ENCODE measurements around the gene ZIC2. TPM values are rescaled to one million over a fixed set of nuclear protein-coding genes. Genes with fewer than 3 reads are reported as not detected.

The ZIC2 gene
- total RNA-seq, 1 experiment from 2014 or later: 44.4 TPM

GRCh38 chr13:99989276-99990125 lies 7.9 kb downstream of the ZIC2 start:
- RAD21 ChIA-PET (ENCODE audit: low non-redundant PET in 1 of 2, low total read pairs in 2 of 2, uncharacterized antibody in 2 of 2, unreplicated experiment in 2 of 2): no interaction called here
- BruUV-seq (replicated peaks): no TSS peak
- Histone ChIP-seq H3K4me3 (replicated peaks in 1 of 2; ENCODE audit: low read depth in 1 of 2, low read length in 2 of 2) (no peak overlapping the region), H3K36me3 (ENCODE audit: control insufficient read depth in 1 of 2, insufficient read depth in 2 of 2, low read length in 2 of 2) (peaks cover 0 to 6% of the 10 kb centered on the region in 2 experiments; a peak in 2 of 4 replicates), H2AFZ (ENCODE audit: low read depth, low read length, poor library complexity, severe bottlenecking) (no peak overlapping the region), H3K4me2 (ENCODE audit: low read length) (no peak overlapping the region), H3K9me3 (ENCODE audit: control insufficient read depth in 1 of 2, insufficient read depth in 1 of 2, low read depth in 1 of 2, low read length in 2 of 2) (no peaks in the 10 kb centered on the region), H3K4me1 (ENCODE audit: control insufficient read depth in 1 of 2, insufficient read depth in 2 of 2, low read length in 2 of 2) (peaks cover 0 to 6% of the 10 kb centered on the region in 2 experiments; a peak in 2 of 4 replicates), H3K79me2 (ENCODE audit: insufficient read depth, low read length) (peaks cover 7% of the 10 kb centered on the region), H3K9me2 (ENCODE audit: insufficient read depth) (no peaks in the 10 kb centered on the region), H3K9ac (ENCODE audit: low read length) (no peak overlapping the region), H3K27me3 (ENCODE audit: insufficient read depth, low read length) (peaks cover 17% of the 10 kb centered on the region), H4K20me1 (ENCODE audit: insufficient read depth) (no peaks in the 10 kb centered on the region; the same call in 1 of the 2 replicates), H3K27ac (ENCODE audit: low read depth, low read length) (no peak overlapping the region)
- TF ChIP-seq, protein P1, sequence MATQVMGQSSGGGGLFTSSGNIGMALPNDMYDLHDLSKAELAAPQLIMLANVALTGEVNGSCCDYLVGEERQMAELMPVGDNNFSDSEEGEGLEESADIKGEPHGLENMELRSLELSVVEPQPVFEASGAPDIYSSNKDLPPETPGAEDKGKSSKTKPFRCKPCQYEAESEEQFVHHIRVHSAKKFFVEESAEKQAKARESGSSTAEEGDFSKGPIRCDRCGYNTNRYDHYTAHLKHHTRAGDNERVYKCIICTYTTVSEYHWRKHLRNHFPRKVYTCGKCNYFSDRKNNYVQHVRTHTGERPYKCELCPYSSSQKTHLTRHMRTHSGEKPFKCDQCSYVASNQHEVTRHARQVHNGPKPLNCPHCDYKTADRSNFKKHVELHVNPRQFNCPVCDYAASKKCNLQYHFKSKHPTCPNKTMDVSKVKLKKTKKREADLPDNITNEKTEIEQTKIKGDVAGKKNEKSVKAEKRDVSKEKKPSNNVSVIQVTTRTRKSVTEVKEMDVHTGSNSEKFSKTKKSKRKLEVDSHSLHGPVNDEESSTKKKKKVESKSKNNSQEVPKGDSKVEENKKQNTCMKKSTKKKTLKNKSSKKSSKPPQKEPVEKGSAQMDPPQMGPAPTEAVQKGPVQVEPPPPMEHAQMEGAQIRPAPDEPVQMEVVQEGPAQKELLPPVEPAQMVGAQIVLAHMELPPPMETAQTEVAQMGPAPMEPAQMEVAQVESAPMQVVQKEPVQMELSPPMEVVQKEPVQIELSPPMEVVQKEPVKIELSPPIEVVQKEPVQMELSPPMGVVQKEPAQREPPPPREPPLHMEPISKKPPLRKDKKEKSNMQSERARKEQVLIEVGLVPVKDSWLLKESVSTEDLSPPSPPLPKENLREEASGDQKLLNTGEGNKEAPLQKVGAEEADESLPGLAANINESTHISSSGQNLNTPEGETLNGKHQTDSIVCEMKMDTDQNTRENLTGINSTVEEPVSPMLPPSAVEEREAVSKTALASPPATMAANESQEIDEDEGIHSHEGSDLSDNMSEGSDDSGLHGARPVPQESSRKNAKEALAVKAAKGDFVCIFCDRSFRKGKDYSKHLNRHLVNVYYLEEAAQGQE (IDR thresholded peaks at IDR 0.05; ENCODE audit: low read depth): no peak
- no peak for TF ChIP-seq FOSL1 (IDR thresholded peaks at IDR 0.05; ENCODE audit: low read depth)
- no peak for TF ChIP-seq ZBTB33 (IDR thresholded peaks at IDR 0.05; ENCODE audit: extremely low read depth, insufficient replicate concordance, low read length)
- no peak for TF ChIP-seq EZH2phosphoT487 (IDR thresholded peaks at IDR 0.05; ENCODE audit: borderline replicate concordance)
- no peak for TF ChIP-seq ZNF274 (IDR thresholded peaks at IDR 0.05; ENCODE audit: low read depth, low read length)
- TF ChIP-seq RAD21 (IDR thresholded peaks at IDR 0.05; ENCODE audit: low read depth): no peak
- no peak for TF ChIP-seq EGR1 (IDR thresholded peaks at IDR 0.05; ENCODE audit: low read depth)
- no peak for TF ChIP-seq ELF1 (IDR thresholded peaks at IDR 0.05; ENCODE audit: borderline replicate concordance, low read depth)
- TF ChIP-seq JUND (IDR thresholded peaks at IDR 0.05): no peak
- no peak for TF ChIP-seq SRF (IDR thresholded peaks at IDR 0.05; ENCODE audit: low read depth)
- no peak; the same call in 1 of the 2 replicates for ATAC-seq
- DNase-seq (ENCODE audit: low read depth, low spot score): no peak
- POLR2A ChIA-PET: interaction anchor here (0.5 kb wide), 1 partner anchor 8 kb away, joined by 5 read pairs; the partner anchor contains the start of gene ZIC2
- CTCF ChIA-PET: no interaction called here
- intact Hi-C loops (cut with micrococcal nuclease): no loop called here

All from HCT116 (cell line).